Mesothelial cell of epicardium (in vitro differentiated cells): Measurements from ENCODE around the gene PRDM10. TPM values are rescaled to one million over a fixed set of nuclear protein-coding genes. Genes with fewer than 3 reads are reported as not detected.

Source experiments
- DNase-seq, 2 experiments: peaks; one replicate each; pipeline ENCODE4 v3.0.0; 2021; ENCODE audit warnings: low spot score in 2 of 2; ENCODE audit not compliant: unreplicated experiment in 2 of 2
- H3K27ac Mint-ChIP-seq: 2 replicates; pipeline ENCODE4 v1.8.0; 2021; ENCODE audit warnings: mixed read lengths
- H3K27me3 Mint-ChIP-seq: 2 replicates; pipeline ENCODE4 v1.8.0; 2021; ENCODE audit warnings: low read depth, mixed read lengths
- H3K36me3 Mint-ChIP-seq: 2 replicates; pipeline ENCODE4 v1.8.0; 2021; ENCODE audit warnings: mixed read lengths
- H3K4me1 Mint-ChIP-seq: 2 replicates; pipeline ENCODE4 v1.8.0; 2021; ENCODE audit warnings: mixed read lengths
- H3K4me3 Mint-ChIP-seq: 2 replicates; pipeline ENCODE4 v1.8.0; 2021; ENCODE audit warnings: mild to moderate bottlenecking, moderate library complexity, mixed read lengths
- H3K9me3 Mint-ChIP-seq: 2 replicates; pipeline ENCODE4 v1.8.0; 2021; ENCODE audit warnings: mixed read lengths
- total RNA-seq: library from RNA; stranded (reverse); gene quantifications from 3 replicates; pipeline ENCODE4 v1.2.1, GENCODE V29; 2021
- TF ChIP-seq, protein P1 (sequence below): fragments of 200-600 bp; sonication (generic); IDR thresholded peaks from one replicate; pipeline ENCODE4 v1.5.0; 2021; ENCODE audit warnings: antibody characterized with exemption; ENCODE audit not compliant: unreplicated experiment

PRDM10 gene
- total RNA-seq, 1 donor from 2014 or later = 17.8 TPM

DNA sequence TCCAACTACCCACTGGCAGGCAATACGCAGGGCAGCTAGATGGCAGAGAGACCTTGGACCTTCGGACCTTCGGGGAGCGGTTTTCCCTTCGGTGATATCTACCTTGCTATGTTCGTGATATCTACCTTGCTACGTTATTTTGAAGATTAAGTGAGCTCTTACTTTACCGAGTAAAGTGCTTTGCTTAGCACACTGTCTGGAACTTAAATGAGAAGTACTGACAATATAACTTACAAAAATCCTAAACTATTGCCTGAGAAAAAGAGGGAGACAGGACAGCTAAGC, 1.0 kb upstream of the PRDM10 start:
- TF ChIP-seq, protein P1, sequence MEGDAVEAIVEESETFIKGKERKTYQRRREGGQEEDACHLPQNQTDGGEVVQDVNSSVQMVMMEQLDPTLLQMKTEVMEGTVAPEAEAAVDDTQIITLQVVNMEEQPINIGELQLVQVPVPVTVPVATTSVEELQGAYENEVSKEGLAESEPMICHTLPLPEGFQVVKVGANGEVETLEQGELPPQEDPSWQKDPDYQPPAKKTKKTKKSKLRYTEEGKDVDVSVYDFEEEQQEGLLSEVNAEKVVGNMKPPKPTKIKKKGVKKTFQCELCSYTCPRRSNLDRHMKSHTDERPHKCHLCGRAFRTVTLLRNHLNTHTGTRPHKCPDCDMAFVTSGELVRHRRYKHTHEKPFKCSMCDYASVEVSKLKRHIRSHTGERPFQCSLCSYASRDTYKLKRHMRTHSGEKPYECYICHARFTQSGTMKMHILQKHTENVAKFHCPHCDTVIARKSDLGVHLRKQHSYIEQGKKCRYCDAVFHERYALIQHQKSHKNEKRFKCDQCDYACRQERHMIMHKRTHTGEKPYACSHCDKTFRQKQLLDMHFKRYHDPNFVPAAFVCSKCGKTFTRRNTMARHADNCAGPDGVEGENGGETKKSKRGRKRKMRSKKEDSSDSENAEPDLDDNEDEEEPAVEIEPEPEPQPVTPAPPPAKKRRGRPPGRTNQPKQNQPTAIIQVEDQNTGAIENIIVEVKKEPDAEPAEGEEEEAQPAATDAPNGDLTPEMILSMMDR = no peak
- Mint-ChIP-seq H3K4me1 (peaks cover 19% of the 10 kb centered on the region), H3K4me3 (peak overlapping the region; percentile 99), H3K36me3 (no peaks in the 10 kb centered on the region), H3K27ac (peak overlapping the region; percentile 99), H3K27me3 (no peaks in the 10 kb centered on the region), H3K9me3 (no peaks in the 10 kb centered on the region)
- DNase-seq = no peak

DNA sequence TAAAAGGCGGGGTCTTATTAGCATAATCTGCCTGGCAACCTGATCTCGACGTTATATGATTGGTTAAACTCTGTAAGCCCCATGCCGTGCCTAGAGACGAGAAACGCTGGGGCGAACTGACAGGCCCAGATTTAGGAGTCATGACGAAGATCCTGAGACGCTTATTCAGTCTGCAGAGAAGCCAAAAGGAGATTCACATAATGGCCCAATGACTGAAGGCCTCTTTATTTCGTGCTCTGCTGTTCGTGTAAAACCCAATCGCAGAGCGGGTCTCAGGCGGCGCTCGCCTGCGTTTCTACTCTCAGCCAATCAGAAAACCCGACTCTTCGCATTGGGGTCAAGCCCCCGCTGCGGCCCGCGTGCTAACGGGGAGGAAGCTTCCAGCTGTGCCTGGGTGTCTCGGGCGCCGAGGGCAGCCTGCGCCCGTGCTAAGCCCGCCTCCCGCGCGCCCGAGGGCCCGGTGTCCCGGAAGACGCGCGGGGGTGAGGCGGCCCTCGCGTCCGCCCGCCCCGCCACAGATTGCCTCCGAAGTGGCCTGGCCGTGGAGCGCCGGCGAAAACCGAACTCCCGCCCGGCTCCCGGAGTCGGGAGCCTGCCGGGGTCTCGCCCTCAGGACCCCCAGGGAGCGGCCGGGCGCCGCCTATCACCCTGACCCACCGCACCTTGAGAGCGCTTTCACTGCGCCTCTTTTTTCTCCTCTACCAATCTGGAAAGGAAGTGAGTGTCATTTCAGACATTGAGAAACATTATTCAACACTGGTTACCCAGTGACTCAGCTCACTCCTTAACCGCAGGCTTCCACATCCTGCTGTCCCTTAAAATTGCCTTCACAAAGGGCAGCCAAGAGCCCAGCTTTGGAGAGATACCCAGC, 446 bp upstream of the PRDM10 start:
- Mint-ChIP-seq H3K27ac (peak overlapping the region; percentile 100), H3K9me3 (no peaks in the 10 kb centered on the region), H3K36me3 (no peaks in the 10 kb centered on the region), H3K4me1 (peaks cover 19% of the 10 kb centered on the region), H3K27me3 (no peaks in the 10 kb centered on the region), H3K4me3 (peak overlapping the region; percentile 99)
- TF ChIP-seq, protein P1 = no peak
- DNase-seq = peak; percentile 80 to 81

DNA sequence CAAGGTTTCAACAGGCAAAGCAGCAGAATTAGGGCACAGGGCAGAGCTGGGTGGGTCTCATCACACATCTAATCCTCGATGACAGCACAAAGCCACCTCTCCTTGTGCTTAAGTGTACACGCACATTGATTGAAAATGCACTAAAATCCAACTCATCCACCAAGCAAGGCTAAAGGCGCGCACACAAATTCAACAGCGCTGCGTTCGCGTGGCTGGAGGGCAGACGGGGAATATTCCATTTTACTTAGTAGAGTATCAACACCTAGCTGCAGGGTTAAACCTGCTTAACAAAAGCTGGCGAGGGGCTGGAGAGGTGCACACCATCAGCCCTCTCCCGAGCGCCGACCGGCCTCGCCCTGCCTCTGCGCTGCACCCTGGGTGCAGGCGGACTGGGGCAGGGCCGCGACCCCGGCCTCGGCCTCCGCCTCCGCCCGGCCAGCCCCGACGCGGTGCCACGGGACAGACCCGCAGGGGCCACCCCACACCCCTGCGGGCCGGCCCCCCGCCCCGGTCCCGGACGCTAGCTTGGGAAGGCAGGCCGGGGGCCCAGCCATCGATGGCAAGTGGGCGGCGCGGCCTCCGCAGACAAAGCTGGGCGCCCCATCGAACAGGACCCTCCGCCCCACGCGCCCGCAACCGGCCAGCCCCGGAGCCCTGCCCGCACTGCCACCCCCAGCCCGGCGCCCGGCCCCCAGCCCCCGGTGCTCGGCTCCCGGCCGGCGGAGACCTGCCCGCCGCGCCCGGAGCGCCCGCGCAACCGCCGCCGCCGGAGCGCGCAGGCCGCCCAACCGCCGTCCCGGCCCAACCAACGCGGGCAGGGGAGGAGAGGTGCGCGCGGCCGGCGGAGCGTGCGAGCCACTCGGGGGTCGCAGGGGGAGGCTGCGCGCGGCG, 929 bp downstream of the PRDM10 start:
- Mint-ChIP-seq H3K9me3 (no peaks in the 10 kb centered on the region), H3K36me3 (peaks cover 1% of the 10 kb centered on the region), H3K27ac (peak overlapping the region; percentile 99), H3K27me3 (no peaks in the 10 kb centered on the region), H3K4me3 (peak overlapping the region; percentile 91), H3K4me1 (peaks cover 27% of the 10 kb centered on the region)
- peak in 1 of 2 experiments; percentile 75 for DNase-seq
- TF ChIP-seq, protein P1 = no peak

DNA sequence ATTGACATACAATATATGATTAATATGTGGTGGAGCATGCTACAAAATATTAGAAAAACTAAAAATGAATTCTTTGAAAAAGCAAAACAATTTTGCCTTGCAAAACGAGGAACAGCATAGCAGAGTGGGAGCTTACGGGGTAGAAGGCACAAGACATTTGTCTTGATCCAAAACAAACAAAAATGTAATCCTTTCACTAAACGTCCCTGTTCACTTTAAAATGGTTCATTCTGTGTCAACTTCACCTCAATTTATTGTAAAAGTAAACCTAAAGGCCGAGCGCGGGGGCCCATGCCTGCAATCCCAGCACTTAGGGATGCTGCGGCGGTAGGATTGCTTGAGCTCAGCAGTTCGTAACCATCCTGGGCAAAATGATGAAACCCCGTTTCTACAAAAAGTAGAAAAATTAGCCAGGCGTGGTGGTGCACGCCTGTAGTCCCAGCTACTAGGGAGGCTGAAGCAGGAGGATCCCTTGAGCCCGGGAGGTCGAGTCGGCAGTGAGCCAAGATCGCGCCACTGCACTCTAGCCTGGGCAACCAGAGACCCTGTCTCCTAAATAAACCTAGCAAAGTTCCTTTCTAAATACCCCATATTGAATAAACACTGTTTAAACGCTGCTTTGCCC, 2.0 kb downstream of the PRDM10 start:
- H3K27ac Mint-ChIP-seq = peak overlapping the region; percentile 99

DNA sequence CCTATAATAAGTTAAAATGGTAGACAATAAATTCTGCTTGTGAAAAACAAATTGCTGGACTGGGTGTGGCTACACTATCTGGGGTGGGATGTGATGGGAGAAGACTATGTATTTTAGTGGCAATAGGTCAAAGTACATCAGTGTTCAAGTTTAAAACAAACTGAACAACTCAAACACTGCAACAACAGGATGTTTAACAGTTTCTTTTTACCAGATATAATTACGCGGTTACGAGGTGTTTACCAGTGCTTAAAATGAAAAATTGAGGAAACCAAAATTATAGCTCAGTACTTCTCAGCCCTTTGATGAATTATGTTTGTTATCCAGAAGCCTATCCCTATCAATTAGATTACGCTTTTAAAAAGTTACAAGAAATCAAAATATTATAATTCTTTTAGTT, 3.2 kb downstream of the PRDM10 start:
- no peak overlapping the region for H3K27ac Mint-ChIP-seq
- no peak overlapping the region for H3K4me3 Mint-ChIP-seq
- no peaks in the 10 kb centered on the region for H3K27me3 Mint-ChIP-seq
- H3K36me3 Mint-ChIP-seq = peaks cover 1% of the 10 kb centered on the region
- H3K9me3 Mint-ChIP-seq = no peaks in the 10 kb centered on the region
- TF ChIP-seq, protein P1 = no peak
- no peak for DNase-seq
- H3K4me1 Mint-ChIP-seq = peaks cover 40% of the 10 kb centered on the region

More for the DNA sequence above, 2.0 kb downstream of the PRDM10 start:
- peak overlapping the region; percentile 91 for H3K4me3 Mint-ChIP-seq
- no peaks in the 10 kb centered on the region for H3K9me3 Mint-ChIP-seq
- peaks cover 36% of the 10 kb centered on the region for H3K4me1 Mint-ChIP-seq
- peaks cover 1% of the 10 kb centered on the region for H3K36me3 Mint-ChIP-seq
- TF ChIP-seq, protein P1 = no peak
- no peaks in the 10 kb centered on the region for H3K27me3 Mint-ChIP-seq
- DNase-seq = no peak
